Smooth muscle cell (in vitro differentiated cells): ENCODE data around the gene MAU2. TPM values are rescaled to one million over a fixed set of nuclear protein-coding genes. Genes with fewer than 3 reads are reported as not detected.

Experiments used
- DNase-seq: peaks from one replicate; lab custom pipeline; 2025; ENCODE audit not compliant: unreplicated experiment; lab: John Stamatoyannopoulos, UW
- H2AFZ ChIP-seq: fragments of 200-600 bp; sonication (generic); 2 replicates; pipeline ENCODE4 v1.6.0; 2016; ENCODE audit warnings: antibody characterized with exemption, low read depth, mild to moderate bottlenecking
- H3F3A ChIP-seq: fragments of 200-600 bp; sonication (generic); 2 replicates; pipeline ENCODE4 v1.6.0; 2017; ENCODE audit warnings: antibody characterized with exemption, low read depth
- H3K27ac ChIP-seq: fragments of 200-600 bp; sonication (generic); 2 replicates; pipeline ENCODE4 v1.5.1; 2016; ENCODE audit warnings: low read depth, mild to moderate bottlenecking
- H3K27me3 ChIP-seq: fragments of 200-600 bp; sonication (generic); 2 replicates; pipeline ENCODE4 v1.6.1; 2016; ENCODE audit warnings: low read depth, mild to moderate bottlenecking
- H3K36me3 ChIP-seq: fragments of 200-600 bp; sonication (generic); 2 replicates; pipeline ENCODE4 v1.5.1; 2016; ENCODE audit warnings: low read depth
- H3K4me1 ChIP-seq: fragments of 200-600 bp; sonication (generic); 2 replicates; pipeline ENCODE4 v1.5.1; 2016; ENCODE audit warnings: low read depth
- H3K4me2 ChIP-seq: fragments of 200-600 bp; sonication (generic); 2 replicates; pipeline ENCODE4 v1.6.0; 2016; ENCODE audit warnings: mild to moderate bottlenecking
- H3K4me3 ChIP-seq: fragments of 200-600 bp; sonication (generic); 2 replicates; pipeline ENCODE4 v1.5.1; 2016; ENCODE audit warnings: mild to moderate bottlenecking
- H3K79me2 ChIP-seq: fragments of 200-600 bp; sonication (generic); 2 replicates; pipeline ENCODE4 v1.6.0; 2016; ENCODE audit warnings: low read depth, mild to moderate bottlenecking
- H3K9ac ChIP-seq: fragments of 200-600 bp; sonication (generic); 2 replicates; pipeline ENCODE4 v1.6.0; 2016; ENCODE audit warnings: low read depth
- H3K9me3 ChIP-seq: fragments of 200-600 bp; sonication (generic); replicated peaks from 2 replicates; pipeline ENCODE4 v1.5.1; 2016; ENCODE audit warnings: low read depth
- H4K20me1 ChIP-seq: fragments of 200-600 bp; sonication (generic); 2 replicates; pipeline ENCODE4 v1.6.0; 2016; ENCODE audit warnings: low read depth
- CTCF ChIP-seq: fragments of 200-600 bp; sonication (generic); IDR thresholded peaks from 2 replicates; pipeline ENCODE4 v1.5.1; 2017; ENCODE audit warnings: borderline replicate concordance, mild to moderate bottlenecking, antibody characterized with exemption; ENCODE audit not compliant: insufficient read depth, poor library complexity, severe bottlenecking
- WGBS: methylation state at CpG from one replicate; pipeline ENCODE4 v1.1.7; 2016; ENCODE audit warnings: low lambda C conversion rate; 5-methylcytosine and 5-hydroxymethylcytosine counted together
- polyA plus RNA-seq: library from polyadenylated mRNA; unstranded; fragments of >200 nt; fragmentation: Nextera tagmentation; extraction: Ambion mirVana; gene quantifications from 2 replicates; pipeline ENCODE4 v1.2.1, GENCODE V29; 2016
- total RNA-seq: library from RNA; depleted of rRNA; stranded (reverse); fragments of >200 nt; gene quantifications from 2 replicates; pipeline ENCODE4 v1.2.3, GENCODE V29; 2014

Gene MAU2
- total and polyA plus RNA-seq, 2 experiments from 2014 or later: 19.9 to 28.0 TPM

GRCh38 chr19:19292607-19293006, 28.0 kb upstream of the MAU2 start:
- no peaks in the 10 kb centered on the region for H3F3A ChIP-seq
- no peak for TF ChIP-seq CTCF
- no peaks in the 10 kb centered on the region for H3K4me1 ChIP-seq
- H3K4me3 ChIP-seq: no peak overlapping the region
- H3K36me3 ChIP-seq: peaks cover 11% of the 10 kb centered on the region
- peaks cover 25% of the 10 kb centered on the region for H4K20me1 ChIP-seq
- no peaks in the 10 kb centered on the region for H3K9me3 ChIP-seq
- H3K9ac ChIP-seq: no peak overlapping the region
- H3K79me2 ChIP-seq: no peaks in the 10 kb centered on the region
- H3K4me2 ChIP-seq: no peak overlapping the region
- H3K27me3 ChIP-seq: no peaks in the 10 kb centered on the region
- DNase-seq: no peak
- WGBS: 89% methylated on average over 5 of the region's 5 CpGs
- H2AFZ ChIP-seq: no peak overlapping the region
- no peak overlapping the region for H3K27ac ChIP-seq

DNA sequence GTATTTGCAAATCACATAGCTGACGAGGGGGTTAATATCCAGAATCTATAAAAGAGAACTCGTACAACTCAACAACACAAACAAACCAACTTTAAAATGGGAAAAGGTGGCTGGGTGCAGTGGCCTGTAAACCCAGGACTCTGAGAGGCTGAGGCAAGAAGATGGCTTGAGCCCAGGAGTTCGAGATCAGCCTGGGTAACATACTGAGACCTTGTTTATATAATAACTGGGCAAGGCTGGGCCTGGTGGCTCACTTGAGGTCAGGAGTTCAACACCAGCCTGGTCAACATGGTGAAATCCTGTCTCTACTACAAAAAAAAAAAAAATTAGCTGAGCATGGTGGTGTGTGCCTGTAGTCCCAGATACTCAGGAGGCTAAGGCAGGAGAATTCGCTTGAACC, 25.7 kb upstream of the MAU2 start:
- no peaks in the 10 kb centered on the region for H3K9me3 ChIP-seq
- H3K27ac ChIP-seq: no peak overlapping the region
- no peaks in the 10 kb centered on the region for H3K27me3 ChIP-seq
- no peak overlapping the region for H3K9ac ChIP-seq
- H3K36me3 ChIP-seq: peaks cover 11% of the 10 kb centered on the region
- 95% methylated on average over 4 of the region's 4 CpGs for WGBS
- H3K4me3 ChIP-seq: no peak overlapping the region
- no peaks in the 10 kb centered on the region for H3F3A ChIP-seq
- peaks cover 5% of the 10 kb centered on the region for H4K20me1 ChIP-seq
- TF ChIP-seq CTCF: no peak
- no peak for DNase-seq
- H2AFZ ChIP-seq: no peak overlapping the region
- H3K4me2 ChIP-seq: no peak overlapping the region
- no peaks in the 10 kb centered on the region for H3K4me1 ChIP-seq
- no peaks in the 10 kb centered on the region for H3K79me2 ChIP-seq

DNA sequence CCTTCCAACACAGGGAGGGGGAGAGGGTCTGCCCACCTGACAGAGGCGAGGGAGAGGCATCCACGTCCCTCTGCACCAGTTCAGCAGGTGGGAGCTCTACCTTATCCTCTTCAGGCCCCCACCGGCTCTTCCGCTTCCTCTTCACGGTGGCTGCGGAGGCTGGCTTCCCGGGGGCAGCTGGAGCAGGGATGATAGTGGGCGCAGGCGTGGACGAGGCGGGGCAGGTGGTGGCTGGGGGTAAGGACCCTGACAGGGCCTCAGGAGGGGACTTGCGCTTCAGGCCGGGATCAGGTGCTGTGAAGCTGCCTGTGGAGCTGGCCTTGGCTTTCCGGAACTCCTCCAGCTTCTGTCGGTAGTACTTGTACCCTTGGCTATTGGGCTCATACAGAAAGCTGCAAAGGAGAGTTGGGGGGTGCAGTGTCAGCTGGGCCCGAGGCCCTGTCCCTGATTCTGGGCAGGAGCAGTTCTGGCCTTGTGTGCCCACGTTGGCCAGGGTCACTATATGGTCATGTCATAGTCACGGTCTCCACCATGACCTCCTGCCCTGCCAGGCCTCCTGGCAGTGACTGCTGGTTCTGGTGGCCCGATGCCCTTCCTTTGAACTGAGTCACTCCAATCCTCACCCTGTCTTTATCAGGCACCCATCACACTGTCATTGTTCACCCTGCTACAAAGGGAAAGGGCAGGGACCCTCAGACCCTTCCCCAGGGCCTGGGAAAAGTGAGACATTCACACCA, 23.5 kb upstream of the MAU2 start:
- WGBS: 96% methylated on average over 18 of the region's 19 CpGs
- Histone ChIP-seq H3K4me2 (no peak overlapping the region), H3F3A (no peaks in the 10 kb centered on the region), H4K20me1 (no peaks in the 10 kb centered on the region), H3K9me3 (no peaks in the 10 kb centered on the region), H3K4me1 (no peaks in the 10 kb centered on the region), H3K79me2 (no peaks in the 10 kb centered on the region), H3K9ac (no peak overlapping the region), H3K4me3 (no peak overlapping the region), H3K36me3 (peaks cover 11% of the 10 kb centered on the region), H2AFZ (no peak overlapping the region), H3K27me3 (no peaks in the 10 kb centered on the region), H3K27ac (no peak overlapping the region)
- DNase-seq: no peak
- TF ChIP-seq CTCF: no peak

GRCh38 chr19:19297759-19298158, 22.9 kb upstream of the MAU2 start:
- Histone ChIP-seq H3K9me3 (no peaks in the 10 kb centered on the region), H3K4me3 (no peak overlapping the region), H3K36me3 (peaks cover 9% of the 10 kb centered on the region), H2AFZ (no peak overlapping the region), H3K27ac (no peak overlapping the region), H4K20me1 (no peaks in the 10 kb centered on the region), H3K4me2 (no peak overlapping the region), H3K79me2 (no peaks in the 10 kb centered on the region), H3K9ac (no peak overlapping the region), H3K27me3 (no peaks in the 10 kb centered on the region), H3K4me1 (no peaks in the 10 kb centered on the region), H3F3A (no peaks in the 10 kb centered on the region)
- no peak for DNase-seq
- TF ChIP-seq CTCF: no peak
- 89% methylated on average over 9 of the region's 9 CpGs for WGBS
